Liver (tissue), 9 donors: ENCODE results near the gene RREB1. TPM values are rescaled to one million over a fixed set of nuclear protein-coding genes. Genes with fewer than 3 reads are reported as not detected.

Experiments
- DNase-seq: peaks from one replicate; pipeline ENCODE4 v3.0.0-alpha.2; 2017; ENCODE audit warnings: low spot score
- H3K27ac ChIP-seq, 2 donors: one replicate each; pipeline ENCODE4 v1.7.0; 2013; ENCODE audit warnings: inconsistent platforms in 2 of 2, low read length in 2 of 2, control low read depth in 1 of 2, low read depth in 1 of 2, mild to moderate bottlenecking in 1 of 2
- H3K27me3 ChIP-seq, 4 donors: one replicate each; pipeline versions ENCODE4 v1.6.1 to v1.7.0; 2013; ENCODE audit warnings: low read length in 3 of 4, inconsistent platforms in 1 of 4, mild to moderate bottlenecking in 1 of 4, moderate library complexity in 1 of 4; ENCODE audit not compliant: control insufficient read depth in 4 of 4, insufficient read depth in 4 of 4
- H3K36me3 ChIP-seq, 4 donors: one replicate each; pipeline versions ENCODE4 v1.6.1 to v1.7.0; 2013; ENCODE audit warnings: low read length in 3 of 4, mild to moderate bottlenecking in 3 of 4, low read depth in 1 of 4, moderate library complexity in 1 of 4; ENCODE audit not compliant: control insufficient read depth in 4 of 4, insufficient read depth in 3 of 4
- H3K4me1 ChIP-seq, 4 donors: one replicate each; pipeline versions ENCODE4 v1.6.1 to v1.7.0; 2013; ENCODE audit warnings: low read length in 3 of 4, mild to moderate bottlenecking in 3 of 4, moderate library complexity in 1 of 4; ENCODE audit not compliant: control insufficient read depth in 4 of 4, insufficient read depth in 4 of 4
- H3K4me3 ChIP-seq, 3 donors: one replicate each; pipeline versions ENCODE4 v1.6.1 to v1.7.0; 2013; ENCODE audit warnings: low read length in 3 of 3, control low read depth in 1 of 3, low read depth in 1 of 3, mild to moderate bottlenecking in 1 of 3
- H3K9ac ChIP-seq, 2 donors: one replicate each; pipeline ENCODE4 v1.7.0; 2013; ENCODE audit warnings: low read length in 2 of 2, mild to moderate bottlenecking in 2 of 2, moderate library complexity in 2 of 2, control low read depth in 1 of 2, low read depth in 1 of 2
- H3K9me3 ChIP-seq, 4 donors: one replicate each; pipeline versions ENCODE4 v1.6.1 to v1.7.0; 2013; ENCODE audit warnings: low read length in 3 of 4; ENCODE audit not compliant: control insufficient read depth in 4 of 4
- ATF3 ChIP-seq: IDR thresholded peaks from 2 replicates; pipeline ENCODE4 v1.6.1; 2016; ENCODE audit warnings: antibody characterized with exemption
- CTCF ChIP-seq: fragments of 150-350 bp; IDR thresholded peaks from 2 replicates; pipeline ENCODE4 v1.5.1; 2017; ENCODE audit warnings: improper control_type of control experiment, low read depth, low read length; ENCODE audit not compliant: missing input control
- EGR1 ChIP-seq, 2 donors: IDR thresholded peaks; 2 replicates each; pipeline ENCODE4 v1.6.1; 2016 to 2018; ENCODE audit warnings: antibody characterized with exemption in 2 of 2, low read depth in 2 of 2
- FOXA1 ChIP-seq: IDR thresholded peaks from 2 replicates; pipeline ENCODE4 v1.6.1; 2016; ENCODE audit warnings: antibody characterized with exemption
- GABPA ChIP-seq, 2 donors: IDR thresholded peaks in 1 of 2; conservative IDR thresholded peaks in 1 of 2; 2 replicates each; pipeline ENCODE4 v1.6.1; 2016; ENCODE audit warnings: antibody characterized with exemption in 2 of 2, mild to moderate bottlenecking in 1 of 2, moderate library complexity in 1 of 2
- HNF4A ChIP-seq, 2 donors: conservative IDR thresholded peaks; 2 replicates each; pipeline ENCODE4 v1.6.1; 2016; ENCODE audit warnings: antibody characterized with exemption in 2 of 2, mild to moderate bottlenecking in 2 of 2
- JUND ChIP-seq, 2 donors: IDR thresholded peaks; 2 replicates each; pipeline ENCODE4 v1.6.1; 2016; ENCODE audit warnings: antibody characterized with exemption in 2 of 2
- MAX ChIP-seq: IDR thresholded peaks from 2 replicates; pipeline ENCODE4 v1.6.1; 2016; ENCODE audit warnings: antibody characterized with exemption
- NR2F2 ChIP-seq: IDR thresholded peaks from 2 replicates; pipeline ENCODE4 v1.6.1; 2016; ENCODE audit warnings: antibody characterized with exemption
- RAD21 ChIP-seq, 2 donors: IDR thresholded peaks; 2 replicates each; pipeline ENCODE4 v1.6.1; 2016; ENCODE audit warnings: antibody characterized with exemption in 2 of 2, mild to moderate bottlenecking in 2 of 2
- REST ChIP-seq: IDR thresholded peaks from 2 replicates; pipeline ENCODE4 v1.6.1; 2016; ENCODE audit warnings: antibody characterized with exemption, mild to moderate bottlenecking
- RXRA ChIP-seq, 2 donors: IDR thresholded peaks; 2 replicates each; pipeline ENCODE4 v1.6.1; 2017 to 2018; ENCODE audit warnings: antibody characterized with exemption in 2 of 2, mild to moderate bottlenecking in 1 of 2
- TAF1 ChIP-seq: conservative IDR thresholded peaks from 2 replicates; pipeline ENCODE4 v1.6.1; 2016; ENCODE audit warnings: antibody characterized with exemption, mild to moderate bottlenecking
- YY1 ChIP-seq: IDR thresholded peaks from 2 replicates; pipeline ENCODE4 v1.6.1; 2016; ENCODE audit warnings: antibody characterized with exemption, mild to moderate bottlenecking
- ZBTB33 ChIP-seq: IDR thresholded peaks from 2 replicates; pipeline ENCODE4 v1.6.1; 2016; ENCODE audit warnings: antibody characterized with exemption
- WGBS: extraction: QIAGEN DNeasy Blood & Tissue Kit; methylation state at CpG from one replicate; pipeline ENCODE4 v1.1.7; 2013; 5-methylcytosine and 5-hydroxymethylcytosine counted together
- polyA plus RNA-seq, 2 donors: library from polyadenylated mRNA; stranded (reverse) in 1 of 2; unstranded in 1 of 2; fragments of 200-250 nt in 1 of 2; fragments of >200 nt in 1 of 2; fragmentation: Nextera tagmentation in 1 of 2; extraction: Ambion mirVana in 1 of 2; gene quantifications; one replicate each; pipeline versions ENCODE4 v1.2.1 to v1.2.3, GENCODE V29; 2013 to 2015
- total RNA-seq, 2 donors: library from RNA; depleted of rRNA; stranded (reverse); fragments of >200 nt; gene quantifications; one replicate each; pipeline ENCODE4 v1.2.3, GENCODE V29; 2014
- donor health status: healthy.
- donor health status: healthy.
- donor health status: healthy.
- donor health status: healthy.
- donor health status: healthy.

The RREB1 gene
- total and polyA plus RNA-seq, 4 donors: 10.1 to 28.9 (median 17.3) TPM

- 95% methylated on average over 21 of the region's 21 CpGs for WGBS
These were observed 121.1 kb downstream of the RREB1 start for GRCh38 chr6:7228662-7229375.

GRCh38 chr6:7229376-7230326, 121.9 kb downstream of the RREB1 start:
- TF ChIP-seq YY1 (no peak), RAD21 (IDR thresholded peaks at IDR 0.05) (no peak), ZBTB33 (no peak)
- H3K27ac ChIP-seq: no peak overlapping the region
- peaks cover 27 to 62% (median 50%) of the 10 kb centered on the region in 4 donors for H3K36me3 ChIP-seq
- no peak for DNase-seq
- H3K4me1 ChIP-seq: peaks cover 0 to 13% (median 6%) of the 10 kb centered on the region in 4 donors
- no peaks in the 10 kb centered on the region for H3K9me3 ChIP-seq
- no peak overlapping the region for H3K4me3 ChIP-seq
- no peak overlapping the region for H3K9ac ChIP-seq
- no peaks in the 10 kb centered on the region for H3K27me3 ChIP-seq
- 96% methylated on average over 62 of the region's 62 CpGs for WGBS

More at GRCh38 chr6:7228662-7229375, 121.1 kb downstream of the RREB1 start:
- peaks cover 0 to 5% (median 1%) of the 10 kb centered on the region in 4 donors for H3K4me1 ChIP-seq
- no peaks in the 10 kb centered on the region for H3K9me3 ChIP-seq
- H3K9ac ChIP-seq: no peak overlapping the region
- no peak overlapping the region for H3K27ac ChIP-seq
- TF ChIP-seq TAF1: no peak
- no peak for TF ChIP-seq HNF4A (conservative IDR thresholded peaks at IDR 0.05)
- no peak for TF ChIP-seq EGR1 (IDR thresholded peaks at IDR 0.05; ENCODE audit: low read depth in 2 of 2)
- TF ChIP-seq ATF3: no peak
- no peak for TF ChIP-seq JUND (IDR thresholded peaks at IDR 0.05)
- H3K4me3 ChIP-seq: no peak overlapping the region
- peaks cover 27 to 65% (median 51%) of the 10 kb centered on the region in 4 donors for H3K36me3 ChIP-seq
- no peak for DNase-seq
- no peaks in the 10 kb centered on the region for H3K27me3 ChIP-seq

GRCh38 chr6:7230327-7230691, 122.5 kb downstream of the RREB1 start:
- Histone ChIP-seq H3K9ac (no peak overlapping the region), H3K9me3 (no peaks in the 10 kb centered on the region), H3K36me3 (peaks cover 27 to 56% (median 47%) of the 10 kb centered on the region in 4 donors), H3K27ac (no peak overlapping the region), H3K4me1 (peaks cover 0 to 20% (median 12%) of the 10 kb centered on the region in 4 donors), H3K4me3 (no peak overlapping the region), H3K27me3 (no peaks in the 10 kb centered on the region)
- DNase-seq: no peak
- TF ChIP-seq REST (no peak), CTCF (no peak), RAD21 (IDR thresholded peaks at IDR 0.05) (no peak), FOXA1 (no peak), GABPA (IDR thresholded peaks at IDR 0.05 in 1 of 2, conservative IDR thresholded peaks at IDR 0.05 in 1 of 2) (no peak), RXRA (IDR thresholded peaks at IDR 0.05) (no peak), NR2F2 (no peak), MAX (no peak)
- 99% methylated on average over 39 of the region's 39 CpGs for WGBS
